Activated naive CD8-positive, alpha-beta T cell treated with anti-CD3 and anti-CD28 coated beads, Interleukin-2, amount 10 ng/mL, durations not matched to agents 7 days and 5 days (primary cell): Measurements from ENCODE around the gene CC2D1A. TPM values are rescaled to one million over a fixed set of nuclear protein-coding genes. Genes with fewer than 3 reads are reported as not detected.

Experiments used
- ATAC-seq: fragments of 150-1000 bp; cut with Tn5 transposase; one replicate; pipeline ENCODE4 v1.10.0; 2021; ENCODE audit warnings: low read depth, moderate library complexity
- POLR2A ChIA-PET: fragments of 350-600 bp; sonication (Branson Sonifier 250); formaldehyde crosslinking; loops from one replicate; lab custom pipeline; 2021; ENCODE audit warnings: antibody characterized with exemption; lab: Charles Lee
- DNase-seq: peaks from one replicate; pipeline ENCODE4 v3.0.0; 2021
- H3K27ac Mint-ChIP-seq: one replicate; pipeline ENCODE4 v1.8.0; 2022; ENCODE audit warnings: mild to moderate bottlenecking, mixed read lengths
- H3K27me3 Mint-ChIP-seq: one replicate; pipeline ENCODE4 v1.8.0; 2022; ENCODE audit warnings: mild to moderate bottlenecking, moderate library complexity, mixed read lengths
- H3K36me3 Mint-ChIP-seq: one replicate; pipeline ENCODE4 v1.8.0; 2021; ENCODE audit warnings: mild to moderate bottlenecking, mixed read lengths
- H3K4me1 Mint-ChIP-seq: one replicate; pipeline ENCODE4 v1.8.0; 2021; ENCODE audit warnings: mixed read lengths
- H3K4me3 Mint-ChIP-seq: one replicate; pipeline ENCODE4 v1.8.0; 2022; ENCODE audit warnings: mild to moderate bottlenecking, moderate library complexity, mixed read lengths
- H3K9me3 Mint-ChIP-seq: one replicate; pipeline ENCODE4 v1.8.0; 2021; ENCODE audit warnings: mixed read lengths
- microRNA-seq: library from miRNA; unstranded; fragments of <30 nt; microRNA quantifications from one replicate; pipeline ENCODE4 v1.2.0, GENCODE V29; 2022
- total RNA-seq, 2 experiments: library from RNA; stranded (reverse); gene quantifications; one replicate each; pipeline ENCODE4 v1.2.3, GENCODE V29; 2021

CC2D1A gene
- total RNA-seq, 2 experiments from 2014 or later: 34.7 to 34.8 TPM

DNA sequence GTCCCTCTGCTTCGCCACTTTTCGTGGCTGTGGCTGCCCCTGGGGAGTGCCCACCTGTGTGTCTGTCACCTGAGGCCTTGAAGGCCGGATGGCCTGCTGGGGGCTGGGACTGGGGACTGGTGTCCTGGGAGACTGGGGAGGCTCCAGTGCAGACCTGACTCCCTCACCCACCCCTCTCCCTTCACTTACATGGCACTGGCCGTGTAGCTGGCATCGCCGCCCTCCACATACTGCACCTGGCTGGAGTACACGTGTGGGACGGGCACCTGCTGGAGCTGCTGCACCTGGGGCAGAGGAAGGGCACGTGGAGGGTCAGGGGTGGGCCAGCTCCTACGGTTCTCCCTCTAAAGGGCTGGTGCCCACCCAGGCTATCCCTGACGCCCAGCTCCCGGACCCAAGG is 71.8 kb downstream of the CC2D1A start:
- Mint-ChIP-seq H3K4me3 (peak overlapping the region; percentile 30), H3K27ac (peak overlapping the region; percentile 60), H3K4me1 (peaks cover 41% of the 10 kb centered on the region)

GRCh38 chr19:13978351-13979243 is 72.6 kb downstream of the CC2D1A start:
- ATAC-seq: peak; percentile 16
- no peaks in the 10 kb centered on the region for H3K27me3 Mint-ChIP-seq
- peaks cover 47% of the 10 kb centered on the region for H3K4me1 Mint-ChIP-seq
- peak overlapping the region; percentile 60 for H3K4me3 Mint-ChIP-seq
- peaks cover 5% of the 10 kb centered on the region for H3K36me3 Mint-ChIP-seq
- H3K27ac Mint-ChIP-seq: peak overlapping the region; percentile 60
- no peaks in the 10 kb centered on the region for H3K9me3 Mint-ChIP-seq
- peak; percentile 59 for DNase-seq
- POLR2A ChIA-PET: interaction anchor here (0.6 to 14.2 kb wide), 8 partner anchors 15 to 1038 kb away, joined by 3 to 262 read pairs (median 5); partner anchors contain the start of genes ADGRE5, DCAF15, IL27RA and RFX1

More for the DNA sequence above, 71.8 kb downstream of the CC2D1A start:
- Mint-ChIP-seq H3K27me3 (no peaks in the 10 kb centered on the region), H3K36me3 (peaks cover 5% of the 10 kb centered on the region), H3K9me3 (no peaks in the 10 kb centered on the region)
- ATAC-seq (no peak), DNase-seq (no peak)
- POLR2A ChIA-PET: interaction anchor here (2.0 to 14.2 kb wide), 4 partner anchors 16 to 54 kb away, joined by 7 to 262 read pairs (median 12); partner anchors contain the start of genes IL27RA and RFX1

GRCh38 chr19:13979244-13979615 is 73.2 kb downstream of the CC2D1A start:
- ATAC-seq: no peak
- Mint-ChIP-seq H3K4me3 (peak overlapping the region; percentile 60), H3K36me3 (peaks cover 2% of the 10 kb centered on the region), H3K9me3 (no peaks in the 10 kb centered on the region), H3K27ac (peak overlapping the region; percentile 79), H3K4me1 (peaks cover 46% of the 10 kb centered on the region), H3K27me3 (no peaks in the 10 kb centered on the region)
- no peak for DNase-seq
- POLR2A ChIA-PET: interaction anchor here (0.6 to 14.2 kb wide), 8 partner anchors 17 to 1038 kb away, joined by 3 to 262 read pairs (median 5); partner anchors contain the start of genes ADGRE5, DCAF15, IL27RA and RFX1

DNA sequence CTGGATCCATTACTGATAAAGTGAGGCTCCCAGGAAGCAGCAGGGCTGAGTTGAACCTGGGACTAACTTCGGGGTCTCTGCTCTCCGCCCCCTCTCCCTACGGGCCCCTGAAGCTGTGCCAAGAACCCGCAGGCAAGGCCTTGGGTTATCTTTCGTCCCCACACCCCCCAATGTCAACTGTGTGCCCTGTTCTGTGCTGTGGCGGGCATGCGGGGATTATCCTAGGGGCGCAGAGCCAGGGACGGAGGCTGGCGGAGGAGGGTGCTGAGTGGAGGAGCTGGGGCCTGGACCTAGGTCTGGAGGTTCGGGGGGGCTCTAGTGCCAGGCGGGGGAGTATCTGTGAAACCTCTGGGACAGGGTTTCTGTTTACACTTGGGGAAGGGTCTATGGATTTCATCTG is 73.7 kb downstream of the CC2D1A start:
- DNase-seq (no peak), ATAC-seq (no peak)
- Mint-ChIP-seq H3K9me3 (no peaks in the 10 kb centered on the region), H3K4me1 (peaks cover 46% of the 10 kb centered on the region), H3K4me3 (peak overlapping the region; percentile 60), H3K27me3 (no peaks in the 10 kb centered on the region), H3K27ac (peak overlapping the region; percentile 79), H3K36me3 (no peaks in the 10 kb centered on the region)
- POLR2A ChIA-PET: interaction anchor here (1.3 to 14.2 kb wide), 6 partner anchors 18 to 402 kb away, joined by 3 to 262 read pairs (median 8); partner anchors contain the start of genes ADGRE5, IL27RA and RFX1

- no peak overlapping the region for H3K4me3 Mint-ChIP-seq
- H3K27ac Mint-ChIP-seq: no peak overlapping the region
- H3K4me1 Mint-ChIP-seq: peaks cover 50% of the 10 kb centered on the region
- no peaks in the 10 kb centered on the region for H3K27me3 Mint-ChIP-seq
- H3K9me3 Mint-ChIP-seq: no peaks in the 10 kb centered on the region
- DNase-seq (no peak), ATAC-seq (no peak)
- POLR2A ChIA-PET: interaction anchor here (1.2 to 14.2 kb wide), 3 partner anchors 12 to 98 kb away, joined by 3 to 262 read pairs (median 3); partner anchors contain the start of gene RFX1
- no peaks in the 10 kb centered on the region for H3K36me3 Mint-ChIP-seq
Measured at GRCh38 chr19:13980340-13980739, 74.3 kb downstream of the CC2D1A start.

Small RNA genes within 50 kb of the gene (microRNA-seq; reads per million reads assigned to microRNA genes)
- gene MIR181C (906 reads per million, percentile 79 among the genes with 10 or more reads in this experiment), gene MIR181D (394 reads per million, percentile 73 among the genes with 10 or more reads in this experiment)

Other genes with a start within 250 kb of the CC2D1A start
- 10 to 100 TPM; 63.5 to 65.3 TPM for gene MRI1, start 141.7 kb upstream of the CC2D1A start, total RNA-seq
- gene C19orf53, start 131.7 kb upstream of the CC2D1A start, total RNA-seq: 10 to 100 TPM; 85.2 to 88.1 TPM
- gene ZSWIM4, start 110.8 kb upstream of the CC2D1A start, total RNA-seq: 1 to 10 TPM; 9.6 to 9.9 TPM
- gene NANOS3, start 29.1 kb upstream of the CC2D1A start, total RNA-seq: 1 to 10 TPM in 1 of 2 experiments, not detected in 1; 2.3 TPM
- gene BRME1, start 84 bp upstream of the CC2D1A start, total RNA-seq: 1 to 10 TPM; 5.5 to 7.2 TPM
- 1 to 10 TPM; 1.2 to 1.4 TPM for gene PODNL1, start 32.2 kb downstream of the CC2D1A start, total RNA-seq
- 100 to 1,000 TPM; 105 to 106 TPM for gene DCAF15, start 46.3 kb downstream of the CC2D1A start, total RNA-seq
- 10 to 100 TPM; 17.7 to 22.2 TPM for gene RFX1, start 100.1 kb downstream of the CC2D1A start, total RNA-seq
- not detected for gene RLN3, start 121.9 kb downstream of the CC2D1A start, total RNA-seq
- gene IL27RA, start 125.6 kb downstream of the CC2D1A start, total RNA-seq: 10 to 100 TPM; 41.6 to 43.8 TPM
- not detected for gene PALM3, start 155.9 kb downstream of the CC2D1A start, total RNA-seq
- 1 to 10 TPM; 1.1 to 1.6 TPM for gene MISP3, start 166.6 kb downstream of the CC2D1A start, total RNA-seq
- not detected for gene C19orf67, start 179.6 kb downstream of the CC2D1A start, total RNA-seq
- 10 to 100 TPM; 58.3 to 65.6 TPM for gene SAMD1, start 184.6 kb downstream of the CC2D1A start, total RNA-seq
- gene PRKACA, start 211.6 kb downstream of the CC2D1A start, total RNA-seq: 10 to 100 TPM; 64.1 to 66.9 TPM
- gene ASF1B, start 230.4 kb downstream of the CC2D1A start, total RNA-seq: 10 to 100 TPM; 75.3 to 82.4 TPM